ENCODE results near the gene ARHGDIA.

DNA sequence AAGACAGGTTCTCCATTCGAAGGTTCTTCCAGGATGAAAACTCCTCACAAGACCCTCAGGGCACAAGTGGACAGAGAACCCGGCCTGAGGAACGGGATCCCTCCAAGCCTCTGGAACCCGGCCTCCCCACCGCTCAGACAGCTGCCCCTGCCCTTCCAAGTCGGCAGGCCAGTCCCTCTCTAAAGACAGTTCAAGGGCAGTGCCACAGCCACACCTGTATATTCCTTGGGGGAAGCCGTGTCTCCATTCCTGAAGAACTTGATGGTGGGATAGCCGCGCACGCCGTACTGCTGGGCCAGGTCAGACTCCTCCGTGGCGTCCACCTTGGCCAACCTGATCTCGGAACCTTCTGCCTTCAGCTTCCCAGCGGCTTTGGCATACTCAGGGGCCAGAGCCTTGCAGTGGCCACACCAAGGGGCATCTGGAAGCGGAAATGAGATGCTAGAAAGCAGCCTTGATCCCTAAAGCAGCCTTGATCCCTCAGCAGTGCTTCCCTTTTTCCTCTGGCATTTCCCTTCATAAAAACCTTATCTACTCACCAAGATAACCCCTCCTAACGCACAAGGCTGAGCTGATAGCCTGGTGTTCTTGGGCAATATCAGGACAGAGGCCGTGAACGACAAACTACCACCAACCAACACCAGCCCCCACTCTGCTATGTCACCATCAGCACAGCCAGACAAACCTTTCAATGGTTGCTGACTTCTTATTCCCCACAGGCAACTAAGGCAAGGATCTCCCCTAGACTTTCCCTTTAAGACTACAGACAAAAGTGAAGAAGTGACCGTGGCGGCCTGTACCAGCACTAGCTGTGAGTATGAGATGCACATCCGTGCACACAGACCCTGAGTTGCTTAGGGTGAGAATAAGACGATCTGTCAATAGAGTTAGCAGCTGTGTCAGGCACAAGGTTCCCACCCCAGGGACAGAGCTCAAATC is 11.9 kb downstream of the ARHGDIA start:
- TF ChIP-seq, protein P1, sequence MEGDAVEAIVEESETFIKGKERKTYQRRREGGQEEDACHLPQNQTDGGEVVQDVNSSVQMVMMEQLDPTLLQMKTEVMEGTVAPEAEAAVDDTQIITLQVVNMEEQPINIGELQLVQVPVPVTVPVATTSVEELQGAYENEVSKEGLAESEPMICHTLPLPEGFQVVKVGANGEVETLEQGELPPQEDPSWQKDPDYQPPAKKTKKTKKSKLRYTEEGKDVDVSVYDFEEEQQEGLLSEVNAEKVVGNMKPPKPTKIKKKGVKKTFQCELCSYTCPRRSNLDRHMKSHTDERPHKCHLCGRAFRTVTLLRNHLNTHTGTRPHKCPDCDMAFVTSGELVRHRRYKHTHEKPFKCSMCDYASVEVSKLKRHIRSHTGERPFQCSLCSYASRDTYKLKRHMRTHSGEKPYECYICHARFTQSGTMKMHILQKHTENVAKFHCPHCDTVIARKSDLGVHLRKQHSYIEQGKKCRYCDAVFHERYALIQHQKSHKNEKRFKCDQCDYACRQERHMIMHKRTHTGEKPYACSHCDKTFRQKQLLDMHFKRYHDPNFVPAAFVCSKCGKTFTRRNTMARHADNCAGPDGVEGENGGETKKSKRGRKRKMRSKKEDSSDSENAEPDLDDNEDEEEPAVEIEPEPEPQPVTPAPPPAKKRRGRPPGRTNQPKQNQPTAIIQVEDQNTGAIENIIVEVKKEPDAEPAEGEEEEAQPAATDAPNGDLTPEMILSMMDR (IDR thresholded peaks at IDR 0.05) = no peak
- no peak for TF ChIP-seq EP300 (IDR thresholded peaks at IDR 0.05)
- TF ChIP-seq POLR2A (IDR thresholded peaks at IDR 0.05) = no peak
- TF ChIP-seq POLR2AphosphoS5 (IDR thresholded peaks at IDR 0.05) = no peak
